GM12873 (cell line): ENCODE measurements around the gene EFNA4.

Experiments
- CTCF ChIP-seq: IDR thresholded peaks from 2 replicates; pipeline ENCODE4 v1.5.1; 2012; ENCODE audit warnings: low read depth, mild to moderate bottlenecking, moderate library complexity, low read length, control low read depth; ENCODE audit not compliant: insufficient read depth; ENCODE audit errors: missing control alignments

The EFNA4 gene

GRCh38 chr1:155091071-155092051 lies 27.8 kb downstream of the EFNA4 start:
- TF ChIP-seq CTCF: peak; percentile 99

- no peak for TF ChIP-seq CTCF
These were observed 28.6 kb downstream of the EFNA4 start for GRCh38 chr1:155092131-155092530.

- TF ChIP-seq CTCF: no peak
These were observed 29.1 kb downstream of the EFNA4 start for GRCh38 chr1:155092641-155093040.

- TF ChIP-seq CTCF: peak; percentile 39
These were observed 30.5 kb downstream of the EFNA4 start for GRCh38 chr1:155093911-155094621.

GRCh38 chr1:155094622-155094948 lies 31.0 kb downstream of the EFNA4 start:
- TF ChIP-seq CTCF: no peak

- no peak for TF ChIP-seq CTCF
These were observed 35.8 kb downstream of the EFNA4 start for GRCh38 chr1:155099331-155099730.

- no peak for TF ChIP-seq CTCF
These were observed 39.8 kb downstream of the EFNA4 start for GRCh38 chr1:155103325-155103724.
